CD4-positive, alpha-beta T cell treated with Interleukin-1 beta for 1 hour (primary cell): ENCODE results near the gene FOXC1.

Experiments
- DNase-seq, 2 donors: peaks; one replicate each; pipeline ENCODE4 v3.0.0-alpha.2; 2020 to 2022

FOXC1 gene

DNA sequence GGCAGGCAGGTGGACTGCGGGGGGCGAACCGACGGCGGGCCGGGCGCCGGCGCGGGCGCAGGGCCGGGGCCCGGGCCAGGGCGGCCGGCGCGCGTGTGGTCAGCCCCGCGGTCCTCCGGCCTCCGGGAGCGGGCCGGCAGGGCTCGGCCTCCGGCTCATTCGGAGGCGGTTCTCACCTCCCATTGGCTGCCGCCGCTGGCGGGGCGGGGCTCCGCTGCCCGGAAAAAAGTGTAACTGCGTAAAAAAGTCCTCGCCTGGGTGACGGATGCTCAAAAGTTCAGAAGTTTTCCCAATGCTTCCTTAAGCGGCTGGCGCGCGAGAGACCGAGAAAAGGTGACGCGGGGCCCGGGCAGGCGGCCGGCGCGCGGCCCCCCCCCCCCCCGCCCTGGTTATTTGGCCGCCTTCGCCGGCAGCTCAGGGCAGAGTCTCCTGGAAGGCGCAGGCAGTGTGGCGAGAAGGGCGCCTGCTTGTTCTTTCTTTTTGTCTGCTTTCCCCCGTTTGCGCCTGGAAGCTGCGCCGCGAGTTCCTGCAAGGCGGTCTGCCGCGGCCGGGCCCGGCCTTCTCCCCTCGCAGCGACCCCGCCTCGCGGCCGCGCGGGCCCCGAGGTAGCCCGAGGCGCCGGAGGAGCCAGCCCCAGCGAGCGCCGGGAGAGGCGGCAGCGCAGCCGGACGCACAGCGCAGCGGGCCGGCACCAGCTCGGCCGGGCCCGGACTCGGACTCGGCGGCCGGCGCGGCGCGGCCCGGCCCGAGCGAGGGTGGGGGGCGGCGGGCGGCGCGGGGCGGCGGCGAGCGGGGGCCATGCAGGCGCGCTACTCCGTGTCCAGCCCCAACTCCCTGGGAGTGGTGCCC lies at the start of gene FOXC1:
FOXC1 (plus strand) TSS at position 268 of the 849 bp plus-strand sequence; CDS start at position 799, 531 bp downstream.
- DNase-seq = peak; percentile 36 to 51

- no peak for DNase-seq
These were observed 49.2 kb upstream of the FOXC1 start for GRCh38 chr6:1560281-1561058.

- no peak for DNase-seq
These were observed 48.4 kb upstream of the FOXC1 start for GRCh38 chr6:1561355-1561754.

- no peak for DNase-seq
These were observed 47.4 kb upstream of the FOXC1 start for GRCh38 chr6:1562171-1562955.

DNA sequence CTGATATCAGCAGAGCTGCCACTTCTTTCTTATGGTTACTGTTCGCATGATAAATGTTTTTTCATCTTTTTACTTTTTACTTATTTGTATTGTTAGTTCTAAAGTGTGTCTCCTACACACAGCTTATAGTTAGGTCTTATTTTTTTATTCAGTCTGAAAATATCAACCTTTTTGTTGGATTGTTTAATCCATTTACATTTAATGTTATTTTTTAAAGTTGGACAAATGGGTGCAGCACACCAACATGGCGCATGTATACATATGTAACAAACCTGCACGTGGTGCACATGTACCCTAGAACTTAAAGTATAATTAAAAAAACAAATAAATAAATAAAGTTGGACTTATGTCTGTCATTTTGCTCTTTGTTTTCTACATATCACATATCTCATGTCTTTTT lies 40.3 kb upstream of the FOXC1 start:
- no peak for DNase-seq

- DNase-seq = no peak
These were observed 38.9 kb upstream of the FOXC1 start for GRCh38 chr6:1570848-1571247.

- no peak for DNase-seq
These were observed 36.8 kb upstream of the FOXC1 start for GRCh38 chr6:1572892-1573291.

GRCh38 chr6:1574083-1574761 lies 35.5 kb upstream of the FOXC1 start:
- DNase-seq = no peak

DNA sequence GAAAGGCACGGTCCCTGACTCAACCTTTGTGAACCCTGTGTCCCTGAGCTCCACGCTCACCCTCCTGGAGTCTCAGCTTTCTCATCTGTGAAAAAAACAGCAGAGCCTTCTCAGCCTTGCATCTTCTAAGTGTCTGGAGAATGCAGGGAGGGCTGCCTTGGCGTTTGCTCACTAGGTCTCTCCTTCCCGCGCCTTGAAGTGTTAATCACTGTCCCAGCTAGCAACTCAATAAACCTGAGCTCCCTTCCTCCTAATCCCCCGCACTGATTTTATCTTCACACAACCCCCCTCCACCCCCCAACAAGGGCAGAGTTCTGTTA lies 34.9 kb upstream of the FOXC1 start:
- DNase-seq = no peak

- no peak for DNase-seq
These were observed 34.3 kb upstream of the FOXC1 start for GRCh38 chr6:1575210-1576041.

GRCh38 chr6:1576166-1576565 lies 33.5 kb upstream of the FOXC1 start:
- DNase-seq = no peak

DNA sequence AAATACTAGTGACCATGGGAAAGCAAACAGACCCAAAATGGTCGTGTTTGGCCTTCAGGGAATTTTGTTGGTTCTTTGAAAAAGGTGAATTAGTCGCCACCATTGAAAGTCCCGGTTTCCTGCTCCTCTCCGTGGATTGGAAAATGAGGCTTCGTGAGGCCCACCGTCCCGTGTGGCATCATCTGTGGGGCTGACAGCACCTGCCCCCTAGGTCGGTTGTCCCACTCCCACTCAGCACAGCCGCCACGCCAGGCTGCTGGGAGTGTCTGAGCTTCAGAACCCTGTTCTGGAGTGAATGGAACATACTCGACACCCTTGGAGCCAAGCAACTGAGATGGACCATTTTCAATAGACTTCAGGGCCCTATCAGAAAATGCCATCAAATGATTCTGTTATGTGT lies 33.0 kb upstream of the FOXC1 start:
- DNase-seq = no peak

GRCh38 chr6:1577146-1577680 lies 32.5 kb upstream of the FOXC1 start:
- no peak for DNase-seq

DNA sequence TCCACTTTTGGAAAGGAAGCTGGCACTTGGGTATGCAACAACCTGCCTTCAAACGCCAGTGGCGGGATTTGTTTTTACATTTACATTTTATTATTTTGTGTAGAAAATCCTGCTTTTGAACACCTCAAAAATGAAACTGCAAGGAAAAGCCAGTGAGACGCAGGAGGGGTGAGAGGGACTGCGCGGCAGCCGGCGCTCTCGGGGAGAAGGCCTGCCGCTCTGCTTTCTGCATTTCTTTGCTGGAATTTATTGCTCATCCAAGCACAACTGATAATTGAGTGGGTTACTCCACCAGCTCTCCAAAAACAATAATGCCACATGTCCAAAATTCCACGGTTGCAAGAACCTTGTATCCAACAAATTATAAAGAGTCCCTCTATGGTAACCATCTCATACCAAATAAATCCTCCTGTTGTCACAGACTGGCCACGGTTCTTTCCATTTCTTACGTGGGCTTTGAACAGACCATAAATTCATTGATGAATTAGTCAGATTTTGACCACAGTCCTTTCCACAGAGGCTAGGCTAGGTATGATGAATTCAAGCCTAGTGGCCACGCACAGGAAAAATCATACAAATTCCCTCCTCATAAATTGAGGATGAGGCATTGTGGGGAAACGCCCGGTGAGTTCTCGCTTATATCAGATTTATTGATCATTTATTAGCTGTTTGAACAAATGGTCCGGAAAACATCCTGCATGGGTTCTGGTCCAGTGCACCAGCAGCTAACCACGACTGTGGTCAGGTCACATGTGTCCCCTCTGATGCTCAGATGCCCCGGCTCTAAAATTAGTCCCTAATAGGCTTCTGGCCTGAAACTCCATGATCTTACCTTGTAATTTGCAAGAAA lies 31.6 kb upstream of the FOXC1 start:
- DNase-seq = no peak

GRCh38 chr6:1579096-1579495 lies 30.6 kb upstream of the FOXC1 start:
- DNase-seq = no peak

- no peak for DNase-seq
These were observed 29.6 kb upstream of the FOXC1 start for GRCh38 chr6:1580109-1580508.

DNA sequence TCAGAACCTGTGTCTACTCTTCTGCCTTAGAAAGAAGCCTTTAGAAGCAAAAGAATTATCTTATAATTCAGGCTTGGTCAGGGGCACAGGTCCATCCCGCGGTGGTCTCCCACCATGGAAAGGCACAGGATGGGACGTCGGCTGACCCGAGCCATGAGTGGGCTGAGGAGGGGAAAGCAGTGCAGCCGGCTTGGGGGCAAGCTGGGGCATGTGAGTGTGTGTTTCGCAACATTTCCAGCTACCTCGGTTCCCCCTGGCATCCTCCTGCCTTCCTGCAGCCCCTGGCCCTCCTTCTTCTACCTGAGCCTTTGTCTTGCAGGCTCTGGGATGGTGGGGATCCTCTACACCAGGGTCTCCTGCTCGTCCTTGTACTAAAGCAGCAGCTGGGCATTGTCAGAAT lies 29.1 kb upstream of the FOXC1 start:
- DNase-seq = no peak

DNA sequence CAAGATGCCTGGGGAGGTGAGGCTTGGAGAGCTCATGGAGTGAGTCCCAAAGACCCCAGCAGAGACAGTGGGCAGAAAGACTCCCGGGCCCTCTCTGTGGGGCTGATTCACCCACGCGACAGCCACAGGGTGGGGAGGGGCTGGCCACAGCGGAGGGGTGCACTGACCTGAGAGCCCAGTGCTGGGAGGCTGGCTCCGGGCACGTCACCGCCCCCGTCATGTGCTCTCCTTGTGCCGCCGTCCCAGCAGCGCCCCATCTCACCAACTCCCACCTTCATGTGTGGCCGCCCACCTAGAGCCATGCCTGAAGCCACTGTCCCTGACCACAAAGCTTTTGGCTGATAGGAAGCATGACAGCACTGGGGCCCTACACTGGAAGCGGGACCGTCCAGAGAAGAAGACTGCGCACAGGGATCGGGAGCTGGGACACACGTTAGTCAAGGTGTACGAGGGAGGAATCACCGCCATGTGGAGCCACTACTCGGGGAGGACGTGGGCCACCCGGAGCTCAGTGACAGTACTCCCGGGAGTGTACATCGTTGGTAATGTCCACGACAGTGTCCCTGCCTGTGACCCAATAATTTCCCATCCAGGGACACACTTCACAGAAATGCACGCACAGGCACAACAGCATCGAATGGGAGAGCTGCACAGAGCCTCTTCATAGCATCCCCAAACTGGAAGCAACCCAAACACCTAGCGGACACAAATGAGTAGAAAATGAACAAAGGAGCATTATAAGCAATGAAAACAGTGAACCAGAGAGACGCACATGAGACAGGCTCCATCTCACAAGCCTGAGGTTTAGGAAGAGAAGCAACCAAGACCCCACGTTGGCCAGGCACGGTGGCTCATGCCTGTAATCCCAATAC lies 28.4 kb upstream of the FOXC1 start:
- no peak for DNase-seq

DNA sequence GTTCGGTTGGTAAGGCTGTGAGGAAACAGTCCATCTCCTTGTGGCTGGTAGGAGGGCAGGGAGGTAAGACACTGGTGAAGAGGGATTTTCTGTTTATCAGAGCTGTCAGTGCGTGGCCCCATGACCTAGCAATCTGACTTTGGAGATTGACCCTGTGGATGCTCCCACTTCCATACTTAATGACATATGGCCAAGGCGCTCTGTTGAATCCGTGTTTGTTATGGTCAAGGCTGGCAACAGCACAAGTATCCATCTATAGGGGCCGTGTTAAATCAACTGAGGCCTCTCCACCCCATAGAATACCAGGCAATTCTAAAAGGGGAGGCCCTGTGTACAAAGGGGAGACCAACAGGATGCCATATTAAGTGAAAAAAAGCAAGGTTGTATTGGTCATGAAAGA lies 25.6 kb upstream of the FOXC1 start:
- DNase-seq = no peak
